Jurkat, Clone E6-1 (cell line): Measurements from ENCODE around the gene RGS13. TPM values are rescaled to one million over a fixed set of nuclear protein-coding genes. Genes with fewer than 3 reads are reported as not detected.

Source experiments
- DNase-seq: peaks from one replicate; pipeline ENCODE4 v3.0.0-alpha.2; 2011; ENCODE audit warnings: low read depth, low spot score
- H3K4me3 ChIP-seq: 2 replicates; pipeline ENCODE4 v1.5.1; 2011; ENCODE audit warnings: mild to moderate bottlenecking, low read length, control low read depth, moderate library complexity
- polyA plus RNA-seq: library from polyadenylated mRNA; unstranded; fragments of >200 nt; gene quantifications from one replicate; pipeline ENCODE4 v1.2.1, GENCODE V29; 2012; ENCODE audit warnings: missing spikeins; ENCODE audit not compliant: insufficient read length, insufficient read depth

The RGS13 gene, protein sequence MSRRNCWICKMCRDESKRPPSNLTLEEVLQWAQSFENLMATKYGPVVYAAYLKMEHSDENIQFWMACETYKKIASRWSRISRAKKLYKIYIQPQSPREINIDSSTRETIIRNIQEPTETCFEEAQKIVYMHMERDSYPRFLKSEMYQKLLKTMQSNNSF
- not detected for polyA plus RNA-seq

DNA sequence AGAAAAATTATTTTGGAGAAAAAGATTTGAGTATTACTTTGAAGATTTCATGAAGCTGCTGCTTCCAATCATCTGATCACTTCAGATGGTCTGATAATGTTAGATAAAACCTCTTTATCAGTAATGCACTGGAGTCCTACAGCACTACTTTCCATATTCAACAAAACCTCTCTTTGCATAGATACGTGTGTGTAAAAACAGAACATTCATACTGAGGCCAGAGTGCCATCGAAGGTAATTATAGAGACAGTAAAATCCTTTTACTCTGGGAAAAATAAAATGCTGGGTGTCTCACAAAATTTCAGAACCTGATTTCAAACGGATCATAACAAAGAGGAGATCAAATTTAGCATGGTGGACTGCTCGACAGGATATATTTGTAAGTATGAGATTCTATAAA is at the start of gene RGS13:
RGS13 (plus strand) TSS at position 209 of the 400 bp plus-strand sequence. CDS start 8,188 bp downstream, outside the sequence.
- H3K4me3 ChIP-seq = no peak within 1 kb of the TSS
- no peak for DNase-seq

GRCh38 chr1:192587386-192588266 is 48.3 kb upstream of the RGS13 start:
- no peak for DNase-seq
- no peak overlapping the region for H3K4me3 ChIP-seq

DNA sequence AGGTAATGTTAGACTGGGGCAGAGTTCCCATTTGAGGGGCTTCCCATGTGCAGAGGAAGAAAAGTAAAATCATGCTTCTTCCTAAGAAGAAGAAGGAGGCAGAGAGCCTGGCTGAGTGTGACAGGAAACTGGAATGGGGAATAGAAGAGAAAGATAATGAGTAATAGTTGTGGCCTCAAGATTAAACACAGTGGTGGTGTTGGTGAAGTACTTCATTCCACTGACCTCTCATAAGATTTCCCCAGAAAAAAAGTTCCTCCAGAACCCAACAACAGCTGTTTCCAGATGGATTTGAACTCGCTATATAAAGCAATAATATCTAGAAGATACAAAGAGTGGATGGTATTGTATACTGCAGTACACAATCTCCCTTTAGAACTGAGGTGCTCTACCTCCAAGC is 47.4 kb upstream of the RGS13 start:
- no peak for DNase-seq

DNA sequence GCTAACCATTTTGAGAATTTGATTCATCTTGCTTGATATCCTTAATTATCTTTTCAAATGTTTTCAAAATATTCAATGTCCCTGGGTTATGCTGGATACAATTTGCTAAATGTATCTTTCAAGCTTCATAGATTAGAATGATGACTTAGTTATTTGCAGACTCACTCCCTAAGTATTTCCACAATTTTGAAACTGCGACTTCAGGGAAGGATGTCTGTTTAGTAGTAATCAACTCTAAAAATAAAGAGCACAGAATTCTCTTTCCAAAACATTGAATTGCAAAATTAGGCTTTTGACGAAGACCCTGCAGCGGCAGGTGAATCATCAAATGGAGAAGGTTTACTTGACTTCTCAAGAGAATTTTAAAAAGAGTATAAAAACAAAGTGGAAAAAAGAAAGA is 46.1 kb upstream of the RGS13 start:
- H3K4me3 ChIP-seq = no peak overlapping the region
- no peak for DNase-seq

More for the DNA sequence above, 47.4 kb upstream of the RGS13 start:
- H3K4me3 ChIP-seq = no peak overlapping the region

- H3K4me3 ChIP-seq = no peak overlapping the region
- no peak for DNase-seq
Measured at GRCh38 chr1:192592517-192592916, 43.4 kb upstream of the RGS13 start.

DNA sequence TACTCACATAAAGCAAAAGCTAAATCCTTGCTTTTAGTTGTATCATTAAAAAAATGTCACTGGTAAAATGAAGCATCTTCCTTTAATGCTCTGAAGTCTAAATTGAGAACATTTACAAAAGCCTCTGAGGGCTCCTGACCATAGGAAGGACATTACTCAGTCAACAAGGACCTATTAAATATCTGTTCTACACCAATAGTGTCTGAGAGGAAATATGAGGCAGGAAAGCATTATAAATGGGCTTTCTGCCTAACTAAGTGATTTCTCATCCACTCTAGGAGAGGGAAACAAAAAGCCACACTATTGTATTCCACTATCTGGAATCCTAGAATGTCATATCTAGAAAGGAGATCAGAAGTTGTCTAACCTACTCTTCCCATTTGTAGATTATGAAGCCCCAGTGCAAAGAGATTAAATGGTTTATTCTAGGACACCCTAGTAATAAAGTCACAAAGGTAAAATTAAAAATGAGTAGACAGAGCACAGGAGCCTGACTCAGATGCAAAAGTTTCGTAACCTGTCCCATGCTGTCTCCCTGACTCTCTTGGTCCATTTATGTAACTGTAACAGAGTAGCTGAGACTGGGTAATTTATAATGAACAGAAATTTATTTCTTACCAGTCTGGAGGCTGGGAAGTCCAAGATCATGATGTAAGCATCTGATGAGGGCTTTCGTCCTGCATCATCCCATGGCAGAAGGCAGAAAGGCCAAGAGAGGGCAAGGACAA is 42.8 kb upstream of the RGS13 start:
- no peak overlapping the region for H3K4me3 ChIP-seq
- no peak for DNase-seq

- no peak for DNase-seq
- H3K4me3 ChIP-seq = no peak overlapping the region
Measured at GRCh38 chr1:192595299-192595698, 40.6 kb upstream of the RGS13 start.

GRCh38 chr1:192598589-192598988 is 37.4 kb upstream of the RGS13 start:
- no peak for DNase-seq

GRCh38 chr1:192600275-192600674 is 35.7 kb upstream of the RGS13 start:
- DNase-seq = no peak
- no peak overlapping the region for H3K4me3 ChIP-seq

More at GRCh38 chr1:192598589-192598988, 37.4 kb upstream of the RGS13 start:
- no peak overlapping the region for H3K4me3 ChIP-seq

- no peak overlapping the region for H3K4me3 ChIP-seq
- DNase-seq = no peak
Measured at GRCh38 chr1:192601143-192601542, 34.8 kb upstream of the RGS13 start.

- H3K4me3 ChIP-seq = no peak overlapping the region
- DNase-seq = no peak
Measured at GRCh38 chr1:192601567-192601966, 34.4 kb upstream of the RGS13 start.

GRCh38 chr1:192602757-192603156 is 33.2 kb upstream of the RGS13 start:
- no peak for DNase-seq
- no peak overlapping the region for H3K4me3 ChIP-seq

DNA sequence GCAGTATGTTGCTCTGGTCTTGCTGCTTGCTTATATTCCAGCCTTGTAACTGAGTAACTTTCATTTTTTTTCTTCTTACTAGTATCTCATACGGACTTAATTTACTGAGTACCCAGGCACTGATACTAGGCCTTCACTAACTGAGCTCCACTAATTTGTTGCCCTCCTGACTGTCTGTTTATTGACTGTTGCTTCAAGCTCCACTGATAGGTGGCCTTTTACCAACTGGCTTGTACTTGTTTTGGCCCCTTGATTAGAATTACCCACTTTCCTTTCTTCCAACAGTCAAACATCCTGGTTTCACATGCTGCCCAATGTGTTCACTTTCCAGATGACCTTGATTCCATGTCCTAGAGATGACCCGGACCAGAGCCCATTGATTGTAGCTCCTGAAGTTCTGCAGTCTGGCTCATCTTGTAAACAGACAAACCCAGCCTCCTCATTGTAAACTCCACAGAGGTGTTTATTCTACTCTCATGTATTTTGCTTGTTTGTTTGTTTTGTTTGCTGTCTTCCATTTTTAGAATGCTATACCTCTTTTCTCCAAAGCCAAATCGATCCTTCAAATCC is 32.6 kb upstream of the RGS13 start:
- DNase-seq = no peak
- H3K4me3 ChIP-seq = no peak overlapping the region

GRCh38 chr1:192604979-192605620 is 30.8 kb upstream of the RGS13 start:
- DNase-seq = no peak
- H3K4me3 ChIP-seq = no peak overlapping the region

- DNase-seq = no peak
- no peak overlapping the region for H3K4me3 ChIP-seq
Measured at GRCh38 chr1:192608671-192609070, 27.3 kb upstream of the RGS13 start.

- H3K4me3 ChIP-seq = no peak overlapping the region
- no peak for DNase-seq
Measured at GRCh38 chr1:192609110-192610079, 26.6 kb upstream of the RGS13 start.

- H3K4me3 ChIP-seq = no peak overlapping the region
- DNase-seq = peak; percentile 8
Measured at GRCh38 chr1:192610112-192610889, 25.6 kb upstream of the RGS13 start.
